Measurements from ENCODE around the gene ZNF865.
"Not testable (repeated sequence)": the region's sequence is repeated elsewhere in the genome, so short reads cannot be mapped to it uniquely, and the experiment has no call there.

ZNF865 gene

GRCh38 chr19:55581823-55582223 is 23.6 kb upstream of the ZNF865 start:
- Histone ChIP-seq H3K9me3 (ENCODE audit: low read length) (no peaks in the 10 kb centered on the region), H3K4me1 (ENCODE audit: insufficient read depth, low read length, severe bottlenecking) (peaks cover 26% of the 10 kb centered on the region), H3K36me3 (ENCODE audit: insufficient read depth, low read length) (peaks cover 9% of the 10 kb centered on the region), H3K79me2 (ENCODE audit: insufficient read depth, low read length) (no peaks in the 10 kb centered on the region), H3F3A (ENCODE audit: insufficient read depth, low read length) (no peaks in the 10 kb centered on the region), H3K27me3 (ENCODE audit: insufficient read depth, low read length) (no peaks in the 10 kb centered on the region; the same call in 1 of the 2 replicates), H3K4me3 (ENCODE audit: low read depth, low read length, poor library complexity, severe bottlenecking) (no peak overlapping the region), H3K9me2 (ENCODE audit: low read depth, low read length) (no peaks in the 10 kb centered on the region), H3K4me2 (ENCODE audit: low read length) (no peak overlapping the region), H3K9ac (ENCODE audit: low read length) (no peak overlapping the region), H2AFZ (ENCODE audit: low read length) (no peak overlapping the region), H3K27ac (ENCODE audit: low read depth, low read length, poor library complexity, severe bottlenecking) (no peak overlapping the region), H4K20me1 (ENCODE audit: insufficient read depth, low read length) (no peaks in the 10 kb centered on the region)
- no peak for TF ChIP-seq CTCF (IDR thresholded peaks at IDR 0.05; ENCODE audit: low read length)

GRCh38 chr19:55582284-55582683 is 23.2 kb upstream of the ZNF865 start:
- H3K4me1 ChIP-seq (ENCODE audit: insufficient read depth, low read length, severe bottlenecking) = peaks cover 30% of the 10 kb centered on the region
- not testable (repeated sequence) for H3K27me3 ChIP-seq (ENCODE audit: insufficient read depth, low read length); H3K36me3 ChIP-seq (ENCODE audit: insufficient read depth, low read length); H3K27ac ChIP-seq (ENCODE audit: low read depth, low read length, poor library complexity, severe bottlenecking); H3F3A ChIP-seq (ENCODE audit: insufficient read depth, low read length); H2AFZ ChIP-seq (ENCODE audit: low read length); H3K9ac ChIP-seq (ENCODE audit: low read length); H3K9me2 ChIP-seq (ENCODE audit: low read depth, low read length); H3K79me2 ChIP-seq (ENCODE audit: insufficient read depth, low read length); H3K4me2 ChIP-seq (ENCODE audit: low read length); H4K20me1 ChIP-seq (ENCODE audit: insufficient read depth, low read length); H3K4me3 ChIP-seq (ENCODE audit: low read depth, low read length, poor library complexity, severe bottlenecking); H3K9me3 ChIP-seq (ENCODE audit: low read length)

- not testable (repeated sequence) for H3K4me2 ChIP-seq (ENCODE audit: low read length); H3F3A ChIP-seq (ENCODE audit: insufficient read depth, low read length); H3K79me2 ChIP-seq (ENCODE audit: insufficient read depth, low read length); H4K20me1 ChIP-seq (ENCODE audit: insufficient read depth, low read length); H2AFZ ChIP-seq (ENCODE audit: low read length); H3K4me3 ChIP-seq (ENCODE audit: low read depth, low read length, poor library complexity, severe bottlenecking); H3K27ac ChIP-seq (ENCODE audit: low read depth, low read length, poor library complexity, severe bottlenecking); H3K9me3 ChIP-seq (ENCODE audit: low read length); H3K9ac ChIP-seq (ENCODE audit: low read length); H3K36me3 ChIP-seq (ENCODE audit: insufficient read depth, low read length); H3K27me3 ChIP-seq (ENCODE audit: insufficient read depth, low read length); H3K9me2 ChIP-seq (ENCODE audit: low read depth, low read length)
- peaks cover 30% of the 10 kb centered on the region for H3K4me1 ChIP-seq (ENCODE audit: insufficient read depth, low read length, severe bottlenecking)
Measured at GRCh38 chr19:55583897-55584296, 21.6 kb upstream of the ZNF865 start.

GRCh38 chr19:55584871-55585270 is 20.6 kb upstream of the ZNF865 start:
- H3F3A ChIP-seq (ENCODE audit: insufficient read depth, low read length) = no peaks in the 10 kb centered on the region
- H3K79me2 ChIP-seq (ENCODE audit: insufficient read depth, low read length) = no peaks in the 10 kb centered on the region
- no peak overlapping the region for H3K9ac ChIP-seq (ENCODE audit: low read length)
- no peaks in the 10 kb centered on the region; the same call in 1 of the 2 replicates for H3K27me3 ChIP-seq (ENCODE audit: insufficient read depth, low read length)
- peaks cover 24% of the 10 kb centered on the region for H3K4me1 ChIP-seq (ENCODE audit: insufficient read depth, low read length, severe bottlenecking)
- H4K20me1 ChIP-seq (ENCODE audit: insufficient read depth, low read length) = no peaks in the 10 kb centered on the region
- H3K36me3 ChIP-seq (ENCODE audit: insufficient read depth, low read length) = no peaks in the 10 kb centered on the region
- H3K4me3 ChIP-seq (ENCODE audit: low read depth, low read length, poor library complexity, severe bottlenecking) = no peak overlapping the region
- no peak for TF ChIP-seq EZH2 (IDR thresholded peaks at IDR 0.05; ENCODE audit: borderline replicate concordance, low read length)
- no peak for TF ChIP-seq CTCF (IDR thresholded peaks at IDR 0.05; ENCODE audit: low read length)
- H2AFZ ChIP-seq (ENCODE audit: low read length) = no peak overlapping the region
- no peak overlapping the region for H3K4me2 ChIP-seq (ENCODE audit: low read length)
- H3K27ac ChIP-seq (ENCODE audit: low read depth, low read length, poor library complexity, severe bottlenecking) = no peak overlapping the region
- H3K9me2 ChIP-seq (ENCODE audit: low read depth, low read length) = no peaks in the 10 kb centered on the region
- H3K9me3 ChIP-seq (ENCODE audit: low read length) = no peaks in the 10 kb centered on the region
